Glomerular visceral epithelial cell (primary cell): ENCODE results near the gene FAU.

Experiments used
- DNase-seq: peaks from one replicate; pipeline ENCODE4 v3.0.0-alpha.2; 2016; ENCODE audit errors: extremely low spot score

Gene FAU

GRCh38 chr11:65078151-65078550 is 43.8 kb downstream of the FAU start:
- peak; percentile 40 for DNase-seq

- no peak for DNase-seq
Measured at GRCh38 chr11:65077451-65077850, 44.5 kb downstream of the FAU start.

DNA sequence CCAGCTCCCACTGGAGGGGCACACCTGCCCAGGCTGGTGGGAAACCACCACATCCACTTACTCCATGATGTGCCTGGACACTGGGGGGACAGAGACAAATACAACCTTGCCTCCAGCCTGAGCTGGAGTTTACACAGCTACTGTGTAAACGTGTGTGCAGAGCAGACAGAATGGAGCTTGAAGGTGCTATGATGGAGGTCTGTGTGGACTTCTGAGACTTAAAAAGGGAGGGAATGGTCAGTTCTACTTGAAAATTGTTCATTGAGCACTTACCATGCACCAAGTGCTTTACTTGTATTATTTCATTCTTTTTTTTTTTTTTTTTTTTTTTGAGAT is 49.3 kb downstream of the FAU start:
- no peak for DNase-seq

GRCh38 chr11:65071907-65072630 is 49.9 kb downstream of the FAU start:
- no peak for DNase-seq
